ENCODE data around the gene MRPS25.

MRPS25 gene

DNA sequence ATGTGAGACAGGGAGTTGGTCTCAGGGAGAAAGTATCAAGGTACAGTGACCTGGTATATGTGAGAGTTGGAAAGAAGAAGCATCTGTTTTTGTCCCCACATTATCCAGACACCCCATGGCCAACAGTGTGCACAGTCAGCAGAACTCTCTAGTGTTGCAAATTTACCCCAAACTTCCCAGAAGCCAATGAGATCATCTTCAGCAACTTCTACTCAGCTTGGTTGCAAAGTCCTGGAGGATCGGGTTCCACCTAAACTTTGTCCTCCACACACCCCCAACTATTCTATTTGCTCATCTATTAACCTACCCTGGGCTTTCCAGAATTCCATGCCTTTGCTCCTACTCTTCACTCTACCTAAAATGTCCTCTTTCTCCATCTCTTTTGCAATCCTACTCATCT lies 18.1 kb upstream of the MRPS25 start:
- WGBS = 96% methylated on average over 1 of the region's 1 CpG
- DNase-seq = no peak
- H2AK5ac ChIP-seq (ENCODE audit: low read length, severe bottlenecking) = no peak overlapping the region
- H3K9me3 ChIP-seq (ENCODE audit: control insufficient read depth, low read length) = no peaks in the 10 kb centered on the region
- H3K9ac ChIP-seq (ENCODE audit: low read length) = no peak overlapping the region
- H3K27ac ChIP-seq (ENCODE audit: low read length, poor library complexity, severe bottlenecking) = no peak overlapping the region
- no peak overlapping the region for H4K8ac ChIP-seq (ENCODE audit: low read length)
- H3K27me3 ChIP-seq (ENCODE audit: control insufficient read depth in 1 of 2, insufficient read depth in 1 of 2, low read length in 2 of 2) = no peaks in the 10 kb centered on the region
- H3K79me1 ChIP-seq (replicated peaks; ENCODE audit: low read length, poor library complexity, severe bottlenecking) = peaks cover 8% of the 10 kb centered on the region
- no peak overlapping the region for H2BK5ac ChIP-seq (ENCODE audit: low read depth, low read length, poor library complexity, severe bottlenecking)
- no peak overlapping the region for H2BK12ac ChIP-seq (ENCODE audit: low read length in 2 of 2)
- no peak overlapping the region for H3K4ac ChIP-seq (ENCODE audit: low read depth in 1 of 2, low read length in 2 of 2)
- no peak overlapping the region for H3K23ac ChIP-seq (ENCODE audit: low read length in 2 of 2)
- H3K18ac ChIP-seq (ENCODE audit: low read depth in 1 of 2, low read length in 2 of 2) = no peak overlapping the region
- no peak overlapping the region for H2BK120ac ChIP-seq (ENCODE audit: low read depth, low read length)
- H3K4me2 ChIP-seq (ENCODE audit: low read length, poor library complexity, severe bottlenecking) = no peak overlapping the region
- peaks cover 46 to 91% of the 10 kb centered on the region in 2 experiments for H3K36me3 ChIP-seq (ENCODE audit: control insufficient read depth in 1 of 2, insufficient read depth in 2 of 2, low read depth in 1 of 2, low read length in 2 of 2)
- H3K4me3 ChIP-seq (ENCODE audit: insufficient read depth in 1 of 2, low read depth in 1 of 2, low read length in 2 of 2) = no peak overlapping the region
- no peak overlapping the region for H2BK15ac ChIP-seq (ENCODE audit: low read depth, poor library complexity, severe bottlenecking)
- H3K14ac ChIP-seq (ENCODE audit: low read length in 2 of 2) = no peak overlapping the region
- H3K4me1 ChIP-seq (ENCODE audit: control insufficient read depth, insufficient read depth, low read depth, low read length) = no peaks in the 10 kb centered on the region
- no peak overlapping the region for H4K91ac ChIP-seq (ENCODE audit: low read length)
- H2AFZ ChIP-seq (ENCODE audit: low read depth, low read length) = no peak overlapping the region

GRCh38 chr3:15081960-15082664 lies 17.0 kb upstream of the MRPS25 start:
- 88% methylated on average over 11 of the region's 13 CpGs for WGBS
- H3K9ac ChIP-seq (ENCODE audit: low read length) = peak overlapping the region; percentile 28
- no peak overlapping the region for H2BK12ac ChIP-seq (ENCODE audit: low read length in 2 of 2)
- H2BK120ac ChIP-seq (ENCODE audit: low read depth, low read length) = no peak overlapping the region
- peak; percentile 78 for DNase-seq
- H3K23ac ChIP-seq (ENCODE audit: low read length in 2 of 2) = no peak overlapping the region
- H2BK15ac ChIP-seq (ENCODE audit: low read depth, poor library complexity, severe bottlenecking) = no peak overlapping the region
- H3K4me3 ChIP-seq (ENCODE audit: insufficient read depth in 1 of 2, low read depth in 1 of 2, low read length in 2 of 2) = no peak overlapping the region
- H3K14ac ChIP-seq (ENCODE audit: low read length in 2 of 2) = no peak overlapping the region
- peaks cover 9% of the 10 kb centered on the region for H3K79me1 ChIP-seq (replicated peaks; ENCODE audit: low read length, poor library complexity, severe bottlenecking)
- H4K8ac ChIP-seq (ENCODE audit: low read length) = peak overlapping the region; percentile 3
- H4K91ac ChIP-seq (ENCODE audit: low read length) = no peak overlapping the region
- no peak overlapping the region for H2BK5ac ChIP-seq (ENCODE audit: low read depth, low read length, poor library complexity, severe bottlenecking)
- no peak overlapping the region for H3K27ac ChIP-seq (ENCODE audit: low read length, poor library complexity, severe bottlenecking)
- H3K4me1 ChIP-seq (ENCODE audit: control insufficient read depth, insufficient read depth, low read depth, low read length) = no peaks in the 10 kb centered on the region
- H3K4ac ChIP-seq (ENCODE audit: low read depth in 1 of 2, low read length in 2 of 2) = no peak overlapping the region
- peaks cover 50 to 93% of the 10 kb centered on the region in 2 experiments for H3K36me3 ChIP-seq (ENCODE audit: control insufficient read depth in 1 of 2, insufficient read depth in 2 of 2, low read depth in 1 of 2, low read length in 2 of 2)
- H3K18ac ChIP-seq (ENCODE audit: low read depth in 1 of 2, low read length in 2 of 2) = peak overlapping the region in 1 of 2 experiments; percentile 1
- no peak overlapping the region for H2AK5ac ChIP-seq (ENCODE audit: low read length, severe bottlenecking)
- H3K4me2 ChIP-seq (ENCODE audit: low read length, poor library complexity, severe bottlenecking) = no peak overlapping the region
- no peaks in the 10 kb centered on the region for H3K9me3 ChIP-seq (ENCODE audit: control insufficient read depth, low read length)
- H3K27me3 ChIP-seq (ENCODE audit: control insufficient read depth in 1 of 2, insufficient read depth in 1 of 2, low read length in 2 of 2) = no peaks in the 10 kb centered on the region
- H2AFZ ChIP-seq (ENCODE audit: low read depth, low read length) = no peak overlapping the region

- no peak overlapping the region for H3K18ac ChIP-seq (ENCODE audit: low read depth in 1 of 2, low read length in 2 of 2)
- DNase-seq = no peak
- H3K36me3 ChIP-seq (ENCODE audit: control insufficient read depth in 1 of 2, insufficient read depth in 2 of 2, low read depth in 1 of 2, low read length in 2 of 2) = peaks cover 53 to 94% of the 10 kb centered on the region in 2 experiments
- H2BK12ac ChIP-seq (ENCODE audit: low read length in 2 of 2) = no peak overlapping the region
- H3K9me3 ChIP-seq (ENCODE audit: control insufficient read depth, low read length) = no peaks in the 10 kb centered on the region
- H2BK120ac ChIP-seq (ENCODE audit: low read depth, low read length) = no peak overlapping the region
- H3K4me3 ChIP-seq (ENCODE audit: insufficient read depth in 1 of 2, low read depth in 1 of 2, low read length in 2 of 2) = no peak overlapping the region
- H4K91ac ChIP-seq (ENCODE audit: low read length) = no peak overlapping the region
- WGBS = 97% methylated on average over 2 of the region's 3 CpGs
- no peak overlapping the region for H3K27ac ChIP-seq (ENCODE audit: low read length, poor library complexity, severe bottlenecking)
- no peak overlapping the region for H2BK5ac ChIP-seq (ENCODE audit: low read depth, low read length, poor library complexity, severe bottlenecking)
- H2AK5ac ChIP-seq (ENCODE audit: low read length, severe bottlenecking) = no peak overlapping the region
- H3K4me2 ChIP-seq (ENCODE audit: low read length, poor library complexity, severe bottlenecking) = no peak overlapping the region
- no peak overlapping the region for H2AFZ ChIP-seq (ENCODE audit: low read depth, low read length)
- no peaks in the 10 kb centered on the region for H3K27me3 ChIP-seq (ENCODE audit: control insufficient read depth in 1 of 2, insufficient read depth in 1 of 2, low read length in 2 of 2)
- no peak overlapping the region for H3K23ac ChIP-seq (ENCODE audit: low read length in 2 of 2)
- H4K8ac ChIP-seq (ENCODE audit: low read length) = no peak overlapping the region
- H3K4me1 ChIP-seq (ENCODE audit: control insufficient read depth, insufficient read depth, low read depth, low read length) = peaks cover 2% of the 10 kb centered on the region
- no peak overlapping the region for H3K4ac ChIP-seq (ENCODE audit: low read depth in 1 of 2, low read length in 2 of 2)
- H3K14ac ChIP-seq (ENCODE audit: low read length in 2 of 2) = no peak overlapping the region
- no peak overlapping the region for H2BK15ac ChIP-seq (ENCODE audit: low read depth, poor library complexity, severe bottlenecking)
- H3K9ac ChIP-seq (ENCODE audit: low read length) = no peak overlapping the region
- peaks cover 13% of the 10 kb centered on the region for H3K79me1 ChIP-seq (replicated peaks; ENCODE audit: low read length, poor library complexity, severe bottlenecking)
Measured at GRCh38 chr3:15079091-15079490, 14.0 kb upstream of the MRPS25 start.

DNA sequence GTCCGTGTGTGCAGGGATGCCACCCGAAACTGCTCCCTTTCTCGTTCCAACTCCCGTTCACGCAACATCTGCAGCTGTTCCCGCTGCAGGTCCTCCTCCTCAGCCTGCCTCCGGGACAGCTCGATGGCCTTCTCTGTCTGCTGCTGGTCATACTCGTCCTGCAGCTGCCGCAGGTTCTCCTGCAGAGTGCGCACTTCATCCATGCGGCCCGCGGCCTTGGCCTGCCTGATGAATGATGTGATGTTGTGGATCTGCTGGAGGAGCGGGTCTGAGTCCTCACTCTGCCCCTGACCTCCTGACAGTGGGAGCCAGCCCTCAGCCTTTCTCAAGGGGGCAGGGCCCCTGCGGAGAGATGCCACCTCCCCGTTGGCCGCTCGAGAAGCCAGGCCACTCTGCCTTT lies 9.4 kb upstream of the MRPS25 start:
- no peak overlapping the region for H3K4me2 ChIP-seq (ENCODE audit: low read length, poor library complexity, severe bottlenecking)
- H3K4me3 ChIP-seq (ENCODE audit: insufficient read depth in 1 of 2, low read depth in 1 of 2, low read length in 2 of 2) = peak overlapping the region in 1 of 2 experiments; percentile 37
- H3K79me1 ChIP-seq (replicated peaks; ENCODE audit: low read length, poor library complexity, severe bottlenecking) = peaks cover 16% of the 10 kb centered on the region
- DNase-seq = no peak
- 96% methylated on average over 19 of the region's 19 CpGs for WGBS
- H3K14ac ChIP-seq (ENCODE audit: low read length in 2 of 2) = no peak overlapping the region
- no peak overlapping the region for H3K18ac ChIP-seq (ENCODE audit: low read depth in 1 of 2, low read length in 2 of 2)
- H3K4me1 ChIP-seq (ENCODE audit: control insufficient read depth, insufficient read depth, low read depth, low read length) = peaks cover 2% of the 10 kb centered on the region
- no peak overlapping the region for H4K8ac ChIP-seq (ENCODE audit: low read length)
- H3K36me3 ChIP-seq (ENCODE audit: control insufficient read depth in 1 of 2, insufficient read depth in 2 of 2, low read depth in 1 of 2, low read length in 2 of 2) = peaks cover 32 to 85% of the 10 kb centered on the region in 2 experiments
- H3K27me3 ChIP-seq (ENCODE audit: control insufficient read depth in 1 of 2, insufficient read depth in 1 of 2, low read length in 2 of 2) = no peaks in the 10 kb centered on the region
- no peak overlapping the region for H2BK120ac ChIP-seq (ENCODE audit: low read depth, low read length)
- no peak overlapping the region for H2BK15ac ChIP-seq (ENCODE audit: low read depth, poor library complexity, severe bottlenecking)
- H3K27ac ChIP-seq (ENCODE audit: low read length, poor library complexity, severe bottlenecking) = no peak overlapping the region
- no peak overlapping the region for H2BK5ac ChIP-seq (ENCODE audit: low read depth, low read length, poor library complexity, severe bottlenecking)
- no peak overlapping the region for H2BK12ac ChIP-seq (ENCODE audit: low read length in 2 of 2)
- H2AK5ac ChIP-seq (ENCODE audit: low read length, severe bottlenecking) = no peak overlapping the region
- no peaks in the 10 kb centered on the region for H3K9me3 ChIP-seq (ENCODE audit: control insufficient read depth, low read length)
- no peak overlapping the region for H3K9ac ChIP-seq (ENCODE audit: low read length)
- no peak overlapping the region for H3K4ac ChIP-seq (ENCODE audit: low read depth in 1 of 2, low read length in 2 of 2)
- no peak overlapping the region for H3K23ac ChIP-seq (ENCODE audit: low read length in 2 of 2)
- H2AFZ ChIP-seq (ENCODE audit: low read depth, low read length) = no peak overlapping the region
- H4K91ac ChIP-seq (ENCODE audit: low read length) = peak overlapping the region; percentile 36
